Stimulated activated CD8-positive, alpha-beta memory T cell treated with anti-CD3 and anti-CD28 coated beads, Interleukin-12 subunit alpha, Interleukin-12 subunit beta, amount 100 ng/mL, for 4 hours (primary cell): ENCODE measurements around the gene DENND1B.
"Not testable (repeated sequence)": the region's sequence is repeated elsewhere in the genome, so short reads cannot be mapped to it uniquely, and the experiment has no call there.

Experiments used
- DNase-seq: peaks from one replicate; pipeline ENCODE4 v3.0.0-alpha.2; 2020; ENCODE audit warnings: low read depth

DENND1B gene

GRCh38 chr1:197782722-197783360, 7.6 kb upstream of the DENND1B start:
- no peak for DNase-seq

GRCh38 chr1:197781968-197782721, 6.9 kb upstream of the DENND1B start:
- DNase-seq = no peak

GRCh38 chr1:197779921-197780320, 4.6 kb upstream of the DENND1B start:
- no peak for DNase-seq

GRCh38 chr1:197778366-197778945, 3.2 kb upstream of the DENND1B start:
- no peak for DNase-seq

GRCh38 chr1:197776351-197777105, 1.2 kb upstream of the DENND1B start:
- DNase-seq = no peak

GRCh38 chr1:197774466-197775281, 606 bp downstream of the DENND1B start:
- peak; percentile 42 for DNase-seq

- DNase-seq = no peak
These were observed 1.4 kb downstream of the DENND1B start for GRCh38 chr1:197773856-197774255.

- no peak for DNase-seq
These were observed 3.2 kb downstream of the DENND1B start for GRCh38 chr1:197771904-197772556.

- no peak for DNase-seq
These were observed 3.9 kb downstream of the DENND1B start for GRCh38 chr1:197771386-197771785.

GRCh38 chr1:197770243-197770642, 5.0 kb downstream of the DENND1B start:
- no peak for DNase-seq

GRCh38 chr1:197769287-197769686, 6.0 kb downstream of the DENND1B start:
- no peak for DNase-seq

GRCh38 chr1:197768014-197768805, 7.1 kb downstream of the DENND1B start:
- no peak for DNase-seq

- DNase-seq = no peak
These were observed 11.5 kb downstream of the DENND1B start for GRCh38 chr1:197763769-197764168.

GRCh38 chr1:197763307-197763706, 12.0 kb downstream of the DENND1B start:
- DNase-seq = no peak

GRCh38 chr1:197761654-197762053, 13.6 kb downstream of the DENND1B start:
- no peak for DNase-seq

GRCh38 chr1:197755553-197755952, 19.7 kb downstream of the DENND1B start:
- DNase-seq = not testable (repeated sequence)

GRCh38 chr1:197752652-197753164, 22.6 kb downstream of the DENND1B start:
- not testable (repeated sequence) for DNase-seq

GRCh38 chr1:197750366-197750765, 24.9 kb downstream of the DENND1B start:
- DNase-seq = no peak

- DNase-seq = no peak
These were observed 29.4 kb downstream of the DENND1B start for GRCh38 chr1:197745911-197746310.

GRCh38 chr1:197744979-197745378, 30.3 kb downstream of the DENND1B start:
- DNase-seq = no peak
